ENCODE measurements around the gene GPR162.

DNA sequence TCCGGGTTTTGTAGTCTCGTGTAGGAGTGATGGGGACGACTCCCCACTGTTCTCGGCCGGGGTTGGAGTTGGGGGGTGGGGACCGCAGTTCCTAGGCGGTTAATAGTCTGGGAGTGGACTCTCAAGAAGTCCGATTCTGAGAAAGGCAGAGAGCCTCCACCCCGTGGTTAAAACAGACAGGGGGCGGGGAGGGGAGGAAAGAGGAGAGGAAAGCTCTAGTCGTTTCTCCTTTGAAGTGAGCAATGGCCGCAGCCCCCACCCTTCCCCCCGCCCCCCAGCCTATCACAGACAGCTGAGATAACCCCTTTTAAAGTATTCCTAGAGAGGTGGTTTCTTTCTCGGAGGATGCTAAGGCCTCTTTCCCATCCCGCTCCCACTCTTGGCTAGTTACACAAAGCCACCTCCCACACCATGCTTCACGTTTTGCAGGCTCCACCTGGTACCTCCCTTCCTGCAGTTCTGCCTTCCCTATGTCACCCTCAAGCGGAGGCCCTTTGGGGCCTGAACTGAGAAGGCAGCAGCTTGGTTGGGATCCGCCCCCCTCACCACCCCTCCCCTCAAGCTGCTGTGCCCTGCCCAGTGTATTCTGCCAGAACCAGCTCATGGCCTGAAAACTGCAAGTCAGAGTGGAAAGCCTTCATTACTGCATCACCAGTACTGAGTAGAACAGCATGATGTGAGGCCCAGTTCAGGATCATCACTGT lies 31.2 kb downstream of the GPR162 start:
- TF ChIP-seq, protein P1, sequence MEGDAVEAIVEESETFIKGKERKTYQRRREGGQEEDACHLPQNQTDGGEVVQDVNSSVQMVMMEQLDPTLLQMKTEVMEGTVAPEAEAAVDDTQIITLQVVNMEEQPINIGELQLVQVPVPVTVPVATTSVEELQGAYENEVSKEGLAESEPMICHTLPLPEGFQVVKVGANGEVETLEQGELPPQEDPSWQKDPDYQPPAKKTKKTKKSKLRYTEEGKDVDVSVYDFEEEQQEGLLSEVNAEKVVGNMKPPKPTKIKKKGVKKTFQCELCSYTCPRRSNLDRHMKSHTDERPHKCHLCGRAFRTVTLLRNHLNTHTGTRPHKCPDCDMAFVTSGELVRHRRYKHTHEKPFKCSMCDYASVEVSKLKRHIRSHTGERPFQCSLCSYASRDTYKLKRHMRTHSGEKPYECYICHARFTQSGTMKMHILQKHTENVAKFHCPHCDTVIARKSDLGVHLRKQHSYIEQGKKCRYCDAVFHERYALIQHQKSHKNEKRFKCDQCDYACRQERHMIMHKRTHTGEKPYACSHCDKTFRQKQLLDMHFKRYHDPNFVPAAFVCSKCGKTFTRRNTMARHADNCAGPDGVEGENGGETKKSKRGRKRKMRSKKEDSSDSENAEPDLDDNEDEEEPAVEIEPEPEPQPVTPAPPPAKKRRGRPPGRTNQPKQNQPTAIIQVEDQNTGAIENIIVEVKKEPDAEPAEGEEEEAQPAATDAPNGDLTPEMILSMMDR (conservative IDR thresholded peaks at IDR 0.05; ENCODE audit: low read depth, low read length) = no peak
- TF ChIP-seq POLR2A (IDR thresholded peaks at IDR 0.05; ENCODE audit: low read depth, low read length) = peak; percentile 64
- TF ChIP-seq, protein P2, sequence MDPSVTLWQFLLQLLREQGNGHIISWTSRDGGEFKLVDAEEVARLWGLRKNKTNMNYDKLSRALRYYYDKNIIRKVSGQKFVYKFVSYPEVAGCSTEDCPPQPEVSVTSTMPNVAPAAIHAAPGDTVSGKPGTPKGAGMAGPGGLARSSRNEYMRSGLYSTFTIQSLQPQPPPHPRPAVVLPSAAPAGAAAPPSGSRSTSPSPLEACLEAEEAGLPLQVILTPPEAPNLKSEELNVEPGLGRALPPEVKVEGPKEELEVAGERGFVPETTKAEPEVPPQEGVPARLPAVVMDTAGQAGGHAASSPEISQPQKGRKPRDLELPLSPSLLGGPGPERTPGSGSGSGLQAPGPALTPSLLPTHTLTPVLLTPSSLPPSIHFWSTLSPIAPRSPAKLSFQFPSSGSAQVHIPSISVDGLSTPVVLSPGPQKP (IDR thresholded peaks at IDR 0.05; ENCODE audit: borderline replicate concordance, low read depth, low read length) = no peak
- TF ChIP-seq BHLHE40 (IDR thresholded peaks at IDR 0.05; ENCODE audit: low read depth, low read length) = peak; percentile 34; the same call in 1 of the 2 replicates
- no peak for TF ChIP-seq RCOR1 (IDR thresholded peaks at IDR 0.05; ENCODE audit: insufficient replicate concordance, low read length)
- TF ChIP-seq CEBPB (IDR thresholded peaks at IDR 0.05; ENCODE audit: low read depth, low read length) = no peak
- peak; percentile 54 for TF ChIP-seq MXI1 (IDR thresholded peaks at IDR 0.05; ENCODE audit: borderline replicate concordance, low read depth, low read length)
- TF ChIP-seq RAD21 (IDR thresholded peaks at IDR 0.05; ENCODE audit: low read length) = no peak
- no peak for TF ChIP-seq RFX5 (IDR thresholded peaks at IDR 0.05; ENCODE audit: low read depth, low read length)

All from IMR-90 (cell line).